ENCODE data around the gene FOXL3. TPM values are rescaled to one million over a fixed set of nuclear protein-coding genes. Genes with fewer than 3 reads are reported as not detected.
"Not testable (repeated sequence)": the region's sequence is repeated elsewhere in the genome, so short reads cannot be mapped to it uniquely, and the experiment has no call there.

The FOXL3 gene
- total RNA-seq, 1 experiment from 2014 or later, result not detected

- DNase-seq (ENCODE audit: low spot score), result no peak
- no peak for TF ChIP-seq CTCF (conservative IDR thresholded peaks at IDR 0.05; ENCODE audit: low read depth, low read length)
- TF ChIP-seq EZH2 (IDR thresholded peaks at IDR 0.05; ENCODE audit: borderline replicate concordance, low read depth, low read length, poor library complexity, severe bottlenecking), result no peak
- no peaks in the 10 kb centered on the region for H3K27me3 ChIP-seq (replicated peaks; ENCODE audit: insufficient read depth, low read depth, low read length, poor library complexity)
- no peak overlapping the region for H3K27ac ChIP-seq (ENCODE audit: low read depth, low read length, poor library complexity, severe bottlenecking)
- H3K9me3 ChIP-seq (ENCODE audit: low read depth, low read length, poor library complexity, severe bottlenecking), result no peaks in the 10 kb centered on the region
- ChIA-PET POLR2A (ENCODE audit: low non-redundant PET) (no interaction called here), CTCF (no interaction called here)
- peaks cover 6% of the 10 kb centered on the region for H3K4me1 ChIP-seq (ENCODE audit: insufficient read depth, low read length, poor library complexity, severe bottlenecking)
- H3K4me3 ChIP-seq (ENCODE audit: low read depth, low read length, poor library complexity, severe bottlenecking), result no peak overlapping the region
- H3K36me3 ChIP-seq (ENCODE audit: insufficient read depth, low read length, poor library complexity, severe bottlenecking), result no peaks in the 10 kb centered on the region
- intact Hi-C loops (cut with micrococcal nuclease; ENCODE audit: unreplicated experiment), result loop anchor here (10.0 kb wide), 1 partner anchor 190 kb away; no protein-coding TSS in a partner anchor
- BruUV-seq (replicated peaks), result no TSS peak
These were observed 44.8 kb downstream of the FOXL3 start for GRCh38 chr7:334618-335357.

GRCh38 chr7:335358-336148, 45.6 kb downstream of the FOXL3 start:
- Histone ChIP-seq H3K36me3 (ENCODE audit: insufficient read depth, low read length, poor library complexity, severe bottlenecking) (no peaks in the 10 kb centered on the region), H3K9me3 (ENCODE audit: low read depth, low read length, poor library complexity, severe bottlenecking) (no peaks in the 10 kb centered on the region), H3K4me1 (ENCODE audit: insufficient read depth, low read length, poor library complexity, severe bottlenecking) (peaks cover 6% of the 10 kb centered on the region), H3K27ac (ENCODE audit: low read depth, low read length, poor library complexity, severe bottlenecking) (no peak overlapping the region), H3K4me3 (ENCODE audit: low read depth, low read length, poor library complexity, severe bottlenecking) (no peak overlapping the region), H3K27me3 (replicated peaks; ENCODE audit: insufficient read depth, low read depth, low read length, poor library complexity) (no peaks in the 10 kb centered on the region)
- no peak for DNase-seq (ENCODE audit: low spot score)
- ChIA-PET POLR2A (ENCODE audit: low non-redundant PET) (no interaction called here), CTCF (no interaction called here)
- intact Hi-C loops (cut with micrococcal nuclease; ENCODE audit: unreplicated experiment), result loop anchor here (10.0 kb wide), 1 partner anchor 189 kb away; no protein-coding TSS in a partner anchor
- TF ChIP-seq CTCF (conservative IDR thresholded peaks at IDR 0.05; ENCODE audit: low read depth, low read length), result no peak
- TF ChIP-seq EZH2 (IDR thresholded peaks at IDR 0.05; ENCODE audit: borderline replicate concordance, low read depth, low read length, poor library complexity, severe bottlenecking), result no peak
- no TSS peak for BruUV-seq (replicated peaks)

- BruUV-seq (replicated peaks); H3K36me3 ChIP-seq (ENCODE audit: insufficient read depth, low read length, poor library complexity, severe bottlenecking); CTCF ChIA-PET: not testable (repeated sequence)
These were observed 46.2 kb downstream of the FOXL3 start for GRCh38 chr7:336149-336533.

More at GRCh38 chr7:336149-336533, 46.2 kb downstream of the FOXL3 start:
- H3K4me1 ChIP-seq (ENCODE audit: insufficient read depth, low read length, poor library complexity, severe bottlenecking); H3K9me3 ChIP-seq (ENCODE audit: low read depth, low read length, poor library complexity, severe bottlenecking); H3K27ac ChIP-seq (ENCODE audit: low read depth, low read length, poor library complexity, severe bottlenecking); H3K27me3 ChIP-seq (replicated peaks; ENCODE audit: insufficient read depth, low read depth, low read length, poor library complexity); DNase-seq (ENCODE audit: low spot score); POLR2A ChIA-PET (ENCODE audit: low non-redundant PET); H3K4me3 ChIP-seq (ENCODE audit: low read depth, low read length, poor library complexity, severe bottlenecking): not testable (repeated sequence)
- intact Hi-C loops (cut with micrococcal nuclease; ENCODE audit: unreplicated experiment), result loop anchor here (10.0 kb wide), 1 partner anchor 189 kb away; no protein-coding TSS in a partner anchor

Measured in A673 (cell line).